ENCODE data around the gene MAB21L1.

MAB21L1 gene

DNA sequence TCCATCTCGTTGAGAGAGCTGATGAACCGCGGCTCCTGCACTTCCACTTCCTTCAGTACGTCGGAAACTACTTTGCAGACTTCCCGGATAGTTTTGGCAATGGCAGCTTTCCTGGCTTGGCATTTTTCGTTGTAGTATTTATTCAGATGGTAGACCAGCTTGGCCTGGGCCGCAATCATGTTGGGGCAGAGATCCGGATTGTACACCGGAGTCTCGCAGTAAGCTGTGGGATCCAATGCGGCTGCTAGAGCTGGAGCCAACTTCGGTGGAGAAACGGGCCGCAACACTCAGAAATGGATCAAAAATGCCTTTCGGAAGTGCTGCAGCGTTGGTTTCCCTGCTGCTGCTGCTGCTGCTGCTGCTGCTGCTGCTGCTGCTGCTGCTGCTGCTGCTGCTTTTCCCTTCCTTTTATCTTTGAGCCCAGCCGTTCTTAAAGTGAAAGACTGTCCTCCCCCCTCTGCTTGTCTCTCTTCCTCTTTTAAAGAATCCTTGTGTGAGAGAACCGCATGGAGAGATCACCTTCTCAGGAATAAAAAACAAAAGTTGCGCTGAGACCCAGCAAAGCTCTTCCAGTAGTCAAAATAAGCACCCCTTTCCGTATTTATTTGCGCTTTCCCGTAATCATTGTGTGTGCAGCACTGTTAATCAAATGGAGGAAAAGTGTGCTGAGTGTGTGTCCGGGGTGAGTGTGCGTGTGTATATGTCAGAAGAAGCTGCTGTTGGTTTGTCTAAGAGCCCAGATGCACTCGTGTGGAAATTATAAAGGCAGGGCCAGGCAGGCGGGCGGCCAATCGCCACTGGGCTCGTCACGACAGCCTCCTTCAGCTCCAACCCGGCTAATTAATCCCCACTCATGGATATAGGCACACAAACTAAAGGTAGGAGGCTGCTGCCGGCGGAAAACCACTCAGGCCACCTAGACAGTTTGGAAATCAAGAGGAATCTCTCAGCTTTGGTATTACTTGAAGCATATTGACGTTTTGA is at the start of gene MAB21L1:
TSS of gene MAB21L1 (minus strand) at position 730 of the 984 bp plus-strand sequence. CDS start at position 179, 551 bp downstream.
- peak; percentile 14 for DNase-seq

DNA sequence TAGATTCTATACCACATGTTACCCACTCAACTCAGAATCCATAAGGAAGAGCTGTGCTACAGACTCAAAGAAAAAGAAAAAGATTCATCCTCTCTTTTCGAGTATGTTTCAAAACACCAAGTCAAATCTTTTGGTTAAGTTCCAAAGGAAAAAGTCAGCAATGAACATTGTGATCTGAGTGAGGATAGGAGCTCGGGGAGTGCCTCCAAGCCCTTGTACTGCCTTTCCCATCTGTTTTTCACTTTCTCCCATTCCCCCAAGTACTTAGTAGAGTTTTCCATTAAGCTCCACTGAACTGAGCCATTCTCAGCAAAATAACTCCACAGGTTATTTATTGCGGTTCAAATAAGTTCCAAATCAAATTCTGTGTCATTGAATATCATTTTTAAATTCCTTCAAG is 47.7 kb upstream of the MAB21L1 start:
- no peak for DNase-seq

DNA sequence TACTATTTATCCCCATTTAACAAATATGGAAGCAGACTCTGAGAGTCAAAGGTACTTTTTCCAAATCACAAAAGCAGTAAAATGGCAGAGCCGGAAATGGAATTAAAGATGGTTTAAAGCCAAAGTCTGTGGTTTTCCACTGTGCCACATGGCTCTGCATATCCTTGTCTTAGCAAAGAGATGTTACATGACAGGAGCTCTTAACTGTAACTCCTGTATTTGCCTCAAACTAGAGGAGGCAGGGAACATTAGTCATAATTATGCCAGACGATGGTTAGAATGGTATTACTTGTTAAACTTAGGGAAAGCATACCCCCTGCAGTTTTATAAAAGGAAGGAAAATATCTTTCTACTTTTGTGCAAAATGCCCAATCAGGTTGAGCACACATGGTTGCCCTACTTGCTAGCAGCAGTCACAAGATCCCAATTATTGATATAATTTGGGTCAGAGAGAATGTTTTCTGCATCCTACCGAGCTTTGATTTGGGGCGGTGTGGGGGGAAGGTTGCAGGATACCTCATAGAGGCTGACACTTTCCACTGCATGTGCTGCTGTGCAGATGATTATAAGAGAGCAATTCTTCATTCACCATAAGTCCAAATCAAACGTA is 42.0 kb upstream of the MAB21L1 start:
- no peak for DNase-seq

DNA sequence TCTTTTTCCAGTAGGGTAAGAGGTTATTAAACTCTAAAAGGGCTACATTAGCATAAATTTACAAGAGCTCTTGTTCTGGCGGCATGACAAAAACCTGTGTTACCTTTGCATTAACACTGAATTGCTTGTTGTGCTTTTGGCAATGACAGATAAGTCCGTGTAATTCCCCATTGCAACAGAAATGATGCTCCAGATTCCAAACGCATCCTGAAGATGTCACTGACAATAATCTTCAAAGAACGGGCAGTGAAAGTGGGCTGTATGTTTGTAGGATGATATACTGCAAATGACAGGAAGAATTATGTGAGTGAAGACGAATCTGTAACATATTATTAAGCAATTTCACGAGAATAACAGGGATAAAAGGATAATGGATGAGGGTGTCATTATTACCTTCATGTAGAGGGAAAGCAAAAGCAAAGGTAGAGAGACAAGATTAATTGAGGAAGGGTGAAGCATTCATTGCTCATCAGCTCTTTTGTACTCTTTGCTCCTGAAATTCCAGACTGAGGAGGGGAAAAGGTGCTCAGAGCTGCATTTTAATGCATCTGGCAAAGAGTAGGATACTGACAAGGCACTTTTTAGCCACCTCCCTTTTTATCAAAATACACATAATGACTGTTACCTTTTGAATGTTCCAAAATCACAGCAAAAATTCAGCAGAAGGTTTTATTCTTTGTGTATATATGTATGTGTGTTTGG is 38.5 kb upstream of the MAB21L1 start:
- no peak for DNase-seq

DNA sequence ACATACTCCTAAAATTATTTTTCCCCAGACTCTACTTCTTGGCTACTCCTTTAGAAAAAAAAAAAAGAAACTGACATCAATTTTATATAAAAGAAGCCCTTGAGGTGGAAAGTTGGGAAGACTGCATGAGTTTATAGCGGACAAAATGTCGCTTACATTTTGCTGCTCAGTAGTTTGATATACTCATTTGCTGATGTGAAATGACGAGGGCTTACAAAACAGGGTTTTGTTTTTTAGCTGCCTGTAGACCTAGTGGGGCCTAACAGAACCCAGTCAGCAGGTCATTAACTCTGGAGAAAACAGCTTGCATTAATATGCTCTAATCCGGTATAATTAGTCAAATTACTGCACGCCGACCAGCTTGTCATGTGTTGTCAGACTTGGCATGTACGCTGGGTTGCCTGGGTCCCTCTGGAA is 37.6 kb upstream of the MAB21L1 start:
- no peak for DNase-seq

DNA sequence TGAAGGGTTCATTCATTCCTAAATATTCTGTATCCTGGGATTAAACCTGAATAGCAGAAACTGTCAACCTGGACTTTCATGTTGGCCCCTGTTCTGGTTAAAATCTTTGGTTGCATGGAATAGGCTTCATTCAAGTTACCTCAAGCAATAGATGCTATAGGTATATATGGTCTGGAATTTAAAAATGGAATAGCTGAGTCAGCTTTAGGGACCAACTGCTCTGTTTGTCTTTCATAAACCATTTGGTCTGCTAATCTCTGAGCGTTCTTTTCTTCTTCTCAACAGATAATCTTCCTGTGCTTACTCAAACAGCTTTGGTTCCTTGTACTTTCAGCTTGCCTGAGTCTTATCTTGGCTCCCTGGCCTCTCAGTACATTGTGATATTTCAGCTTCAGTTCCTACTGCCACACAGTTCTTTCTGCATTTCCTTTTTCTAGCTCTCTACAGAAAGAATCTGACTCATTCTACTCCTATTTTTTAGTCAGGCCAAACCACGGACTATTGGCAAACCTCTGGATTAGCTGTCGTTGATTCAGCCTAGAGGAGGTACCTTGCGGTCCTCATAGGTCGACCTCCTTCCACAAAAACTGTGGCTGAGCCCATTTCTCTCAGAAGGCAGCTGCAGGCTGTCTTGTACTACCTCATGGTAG is 35.9 kb upstream of the MAB21L1 start:
- DNase-seq = no peak

DNA sequence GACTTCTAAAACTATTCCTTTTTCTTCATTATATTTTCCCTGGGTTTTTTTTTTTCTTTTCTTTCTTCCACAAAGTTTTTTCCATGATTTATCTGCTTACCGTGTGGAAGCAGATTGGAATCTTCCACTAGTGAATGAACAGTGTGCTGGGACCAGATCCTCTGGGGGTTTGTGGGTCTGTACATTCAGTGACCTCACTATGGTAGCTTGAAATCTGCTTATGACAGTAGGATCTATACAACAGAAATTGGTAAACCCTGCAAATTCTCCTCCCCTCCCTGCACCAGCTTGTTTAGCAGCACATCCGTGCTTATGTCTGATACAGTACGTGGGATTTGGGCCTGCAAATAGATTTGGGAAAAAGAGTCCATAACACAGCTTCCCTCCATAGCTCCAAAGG is 26.0 kb upstream of the MAB21L1 start:
- no peak for DNase-seq

DNA sequence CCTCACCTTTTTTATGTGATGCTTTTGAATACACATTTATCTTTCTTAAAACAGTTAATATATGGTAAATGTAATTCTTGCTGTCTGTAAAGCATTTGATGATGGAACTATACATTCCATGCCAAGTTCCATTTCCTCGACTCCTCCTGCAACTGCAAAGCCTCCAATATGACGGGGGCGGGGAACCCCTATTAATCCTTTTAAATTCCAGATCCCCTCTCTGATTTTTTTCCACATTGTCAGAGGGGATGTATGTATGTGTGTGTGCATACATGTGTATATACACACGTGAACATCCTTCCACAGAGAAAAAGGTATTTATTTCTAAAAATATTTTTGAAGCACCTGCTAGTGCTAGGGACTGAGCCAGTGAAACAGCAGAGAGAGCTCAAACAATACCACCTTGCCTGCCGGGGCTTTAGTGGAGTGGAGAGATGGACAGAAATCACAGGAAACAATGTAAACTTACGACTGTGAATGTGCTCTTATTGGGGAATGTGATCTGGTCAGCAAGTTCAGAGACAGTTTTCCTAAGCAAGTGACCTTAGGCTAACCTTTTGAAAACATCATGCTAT is 25.3 kb upstream of the MAB21L1 start:
- DNase-seq = no peak

DNA sequence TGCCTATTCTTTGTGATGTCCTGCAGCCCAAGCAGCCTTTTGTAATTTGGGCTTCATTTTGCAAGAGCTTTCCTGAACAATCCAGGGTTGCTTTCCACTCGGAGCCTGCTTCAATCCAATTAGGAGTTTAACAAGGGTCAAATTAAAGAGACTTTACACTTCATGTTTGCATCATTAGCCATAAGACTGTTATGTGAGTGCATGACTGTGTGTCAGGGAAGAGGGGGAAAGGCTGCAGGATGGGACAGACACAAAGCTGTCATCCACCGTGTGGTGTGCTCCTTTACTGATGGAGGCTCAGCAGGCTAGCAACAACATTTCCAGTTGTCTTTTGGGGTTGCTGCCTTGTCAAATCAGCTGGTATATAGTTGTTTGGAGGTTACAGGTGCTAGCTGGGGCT is 23.7 kb upstream of the MAB21L1 start:
- no peak for DNase-seq

DNA sequence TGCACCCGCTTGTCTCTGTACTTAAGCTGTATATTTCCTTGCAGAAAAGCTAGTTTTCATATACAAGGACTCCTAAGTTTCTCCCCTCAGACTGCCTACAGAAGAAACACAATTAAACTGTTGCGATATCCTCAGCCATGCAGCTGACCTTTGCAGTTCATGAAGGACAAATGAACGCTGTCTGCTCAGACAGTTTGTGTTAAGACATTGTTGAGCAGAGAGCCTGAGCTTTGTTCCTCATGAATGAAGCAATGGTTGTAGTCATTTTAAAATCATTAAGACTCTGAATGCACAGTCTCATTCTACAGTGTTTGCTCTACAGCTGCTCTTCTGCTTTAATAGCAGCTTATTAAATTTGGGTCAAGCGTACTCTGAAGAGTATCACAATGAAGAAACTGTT is 23.2 kb upstream of the MAB21L1 start:
- DNase-seq = no peak

DNA sequence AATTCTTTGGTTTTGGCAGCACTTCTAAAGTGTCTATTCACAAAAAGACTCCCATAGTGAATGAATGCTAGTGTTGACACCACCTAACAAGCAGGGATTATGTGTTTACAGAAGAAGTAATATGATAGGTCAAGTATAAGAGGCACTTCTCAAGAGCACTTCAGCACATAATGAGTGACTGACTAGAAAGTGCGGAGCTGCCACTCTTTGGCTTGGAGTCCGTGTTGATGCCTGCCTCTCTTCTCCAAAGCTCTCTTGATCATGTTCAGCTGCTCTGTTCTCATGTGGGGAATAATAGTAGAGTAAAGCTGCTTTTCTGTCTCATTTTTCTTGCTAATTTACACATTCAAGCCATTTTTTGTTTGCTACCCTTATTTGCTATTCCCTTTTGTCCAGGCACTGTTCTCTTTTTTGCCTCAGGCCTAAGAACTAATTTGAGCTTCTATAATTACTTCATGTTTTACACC is 22.7 kb upstream of the MAB21L1 start:
- no peak for DNase-seq

DNA sequence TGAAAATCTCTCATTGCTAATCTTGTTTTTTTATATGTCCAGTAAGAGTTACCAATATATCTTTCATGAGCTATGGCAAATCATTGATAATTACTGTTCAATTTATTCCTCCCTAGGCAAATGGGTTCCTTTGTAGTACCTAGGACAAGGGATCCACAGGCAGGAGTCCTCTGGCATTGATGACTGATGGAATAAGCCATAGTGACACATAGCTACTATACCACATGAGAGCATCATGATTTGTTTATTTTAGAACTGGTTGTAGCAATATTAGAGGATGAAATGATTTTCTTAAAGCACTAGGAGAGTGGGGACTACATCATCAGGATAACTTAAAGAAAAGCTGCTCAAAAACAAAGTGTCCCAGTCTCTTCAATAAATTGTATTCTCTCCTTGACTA is 21.7 kb upstream of the MAB21L1 start:
- DNase-seq = no peak

DNA sequence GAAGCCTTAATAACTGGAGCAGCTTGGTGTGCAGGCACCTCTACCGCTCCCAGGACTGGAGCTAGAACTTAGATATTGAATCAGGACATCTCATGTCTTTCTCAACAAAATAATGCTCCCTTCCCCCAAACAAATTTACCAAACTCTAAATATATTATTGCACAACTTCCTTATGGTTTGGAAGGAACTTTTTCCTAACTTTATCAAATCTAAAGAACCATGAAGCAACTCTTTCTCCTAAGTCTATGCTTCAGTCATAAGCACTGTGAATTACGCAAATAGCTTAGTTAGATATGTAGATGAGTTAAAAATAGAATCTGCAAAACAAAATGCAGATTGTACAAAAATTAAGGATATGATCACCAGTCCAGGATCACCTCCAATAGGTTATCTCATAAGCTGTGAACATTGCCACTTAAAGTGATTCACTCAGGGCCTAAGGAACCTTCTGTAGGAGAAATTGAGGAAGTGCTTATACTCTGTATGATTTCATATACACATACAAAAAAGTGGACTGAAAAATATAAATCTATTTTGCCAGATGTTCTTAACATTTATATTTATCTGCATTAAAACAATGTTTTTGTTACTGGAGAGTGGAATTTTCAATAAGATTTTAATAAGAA is 20.4 kb upstream of the MAB21L1 start:
- DNase-seq = no peak

DNA sequence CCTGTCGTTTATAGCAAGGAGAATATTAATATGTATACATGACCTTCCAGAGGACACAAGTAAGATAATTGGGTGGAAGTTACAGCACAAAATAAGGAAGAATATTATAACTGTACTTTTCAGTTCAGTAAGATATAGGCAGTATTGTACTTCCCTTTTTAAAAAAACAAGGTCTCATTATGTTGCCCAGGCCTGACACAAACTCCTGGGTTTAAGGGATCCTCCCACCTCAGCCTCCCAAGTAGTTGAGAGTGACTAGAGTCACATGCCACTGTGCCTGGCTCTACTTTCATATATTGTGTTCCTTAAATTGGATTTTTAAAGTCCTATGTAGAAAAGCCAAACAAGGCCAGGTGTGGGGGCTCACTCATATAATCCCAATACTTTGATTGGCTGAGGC is 19.5 kb upstream of the MAB21L1 start:
- no peak for DNase-seq

DNA sequence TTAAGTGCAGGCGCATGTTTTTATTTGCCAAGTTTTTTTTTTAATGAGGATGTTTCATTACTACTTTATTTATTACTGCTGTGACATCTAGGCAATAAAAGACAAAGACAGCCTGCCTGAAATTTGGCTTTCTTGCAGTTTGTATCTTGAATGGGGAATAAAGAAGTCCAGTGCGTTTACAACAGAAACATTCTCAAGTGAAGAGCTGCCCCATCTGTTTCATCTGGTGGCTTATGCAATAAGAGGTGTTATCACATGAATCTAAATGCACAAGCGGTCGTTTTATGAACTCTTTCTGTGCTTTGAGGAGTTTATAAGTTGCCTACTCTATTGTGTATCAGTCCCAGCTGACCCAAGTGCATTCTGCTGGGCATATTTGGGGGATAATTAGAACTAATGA is 12.6 kb upstream of the MAB21L1 start:
- no peak for DNase-seq

DNA sequence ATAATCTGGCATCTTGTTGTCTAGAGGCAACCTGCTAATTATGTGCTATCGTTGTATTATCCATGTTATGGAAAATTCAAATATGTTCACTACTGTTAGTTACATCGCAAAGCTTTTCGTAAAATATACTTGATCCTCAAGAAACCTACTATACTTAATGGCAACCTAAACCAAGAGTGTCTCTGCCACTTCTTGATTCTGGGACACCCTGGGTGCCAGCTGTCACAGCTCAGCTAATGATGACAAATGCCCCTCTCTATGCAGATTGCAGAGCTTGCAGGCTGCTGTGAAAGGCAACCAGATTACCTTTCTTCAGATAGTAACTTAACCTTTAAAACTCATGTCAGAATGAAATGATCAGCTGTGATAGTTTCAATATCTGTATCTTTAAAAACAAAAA is 8.9 kb upstream of the MAB21L1 start:
- DNase-seq = no peak

DNA sequence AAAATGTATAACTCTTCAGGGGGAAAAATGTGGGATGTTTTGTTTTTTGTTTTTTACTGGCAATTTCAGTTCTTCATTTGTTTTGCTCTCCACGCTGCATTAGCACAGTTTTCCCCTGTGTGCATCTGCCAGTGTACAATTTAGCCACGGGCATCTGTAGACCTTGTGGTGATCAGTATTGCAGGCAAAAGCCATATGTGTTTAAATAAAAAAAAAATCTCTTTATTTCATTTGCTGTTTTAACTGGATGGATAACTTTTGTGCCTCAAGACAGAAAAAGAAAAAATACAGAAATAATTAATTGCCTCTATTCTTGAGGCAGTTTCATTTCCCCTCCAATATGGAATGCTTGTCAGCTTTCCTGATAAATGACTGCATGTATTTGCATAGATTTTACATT is 7.9 kb upstream of the MAB21L1 start:
- no peak for DNase-seq

DNA sequence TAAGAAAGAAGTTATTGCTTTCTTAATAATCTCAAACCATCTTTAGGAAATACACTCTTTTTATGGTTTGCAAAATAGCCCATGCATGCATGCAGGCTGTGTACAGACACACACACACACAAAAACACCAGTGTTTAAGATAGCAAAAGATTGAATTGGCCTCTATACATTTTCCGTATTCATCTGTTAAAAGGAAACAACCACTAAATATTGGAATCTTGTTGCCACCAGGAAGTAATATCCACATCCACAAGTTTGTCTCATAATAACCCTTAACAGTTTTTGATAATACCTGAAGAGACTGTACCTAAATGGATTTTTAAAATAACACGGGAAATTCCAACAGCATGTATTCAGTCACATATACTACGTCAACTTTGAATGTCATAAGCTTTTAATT is 7.3 kb upstream of the MAB21L1 start:
- DNase-seq = no peak

DNA sequence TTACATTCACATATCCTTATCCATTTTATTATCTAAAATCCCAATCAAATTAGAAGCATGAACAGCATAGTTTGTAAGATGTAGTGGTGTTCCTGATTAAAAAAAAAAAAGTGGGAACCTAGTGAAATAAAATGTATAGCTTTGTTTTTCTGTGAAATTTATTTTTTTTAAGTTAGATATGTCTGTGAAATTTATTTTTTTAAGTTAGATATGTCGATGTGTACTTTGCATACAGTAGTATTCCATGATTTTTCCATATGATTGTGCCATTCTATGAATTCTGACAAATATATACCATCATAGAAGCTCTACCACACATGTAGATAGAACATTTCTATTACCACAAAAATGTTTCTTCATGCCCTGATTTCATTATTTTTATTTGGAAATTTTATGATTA is 6.0 kb upstream of the MAB21L1 start:
- no peak for DNase-seq

DNA sequence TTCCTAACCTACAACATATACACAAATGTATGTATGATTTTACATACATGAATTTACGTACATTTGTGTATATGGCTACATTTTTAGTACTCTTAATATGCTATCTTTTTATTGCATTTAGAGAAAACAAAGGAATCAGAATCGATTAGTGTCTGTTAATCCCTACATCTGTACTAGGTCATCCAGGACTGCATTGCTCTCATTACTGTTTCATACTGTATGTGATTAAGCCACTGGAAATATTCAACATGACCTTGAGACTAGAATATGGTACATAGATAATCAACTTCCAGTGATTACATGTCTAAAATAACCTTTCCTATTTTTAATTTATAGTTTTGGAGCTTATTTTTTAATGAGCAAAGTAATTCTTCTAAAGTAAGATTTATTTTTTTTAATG is 5.3 kb upstream of the MAB21L1 start:
- no peak for DNase-seq

DNA sequence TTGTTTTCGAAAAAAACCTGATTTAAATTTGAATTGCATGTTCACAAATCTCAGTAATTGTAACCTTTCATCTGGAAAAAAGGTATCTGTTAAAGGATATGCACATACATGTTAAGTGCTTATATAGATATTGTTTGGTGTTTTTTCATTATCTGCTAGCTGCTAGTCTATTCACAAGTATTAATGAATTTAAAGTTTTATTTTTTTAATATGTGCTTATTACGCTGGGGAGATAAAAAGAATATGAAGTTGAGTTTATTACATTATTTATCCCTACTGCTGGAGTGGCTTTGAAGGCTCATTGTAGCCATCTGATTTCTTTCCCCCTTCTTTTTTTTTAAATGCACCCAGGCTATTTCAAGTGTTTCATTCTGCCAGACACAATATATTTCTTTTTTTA is 3.9 kb upstream of the MAB21L1 start:
- no peak for DNase-seq

DNA sequence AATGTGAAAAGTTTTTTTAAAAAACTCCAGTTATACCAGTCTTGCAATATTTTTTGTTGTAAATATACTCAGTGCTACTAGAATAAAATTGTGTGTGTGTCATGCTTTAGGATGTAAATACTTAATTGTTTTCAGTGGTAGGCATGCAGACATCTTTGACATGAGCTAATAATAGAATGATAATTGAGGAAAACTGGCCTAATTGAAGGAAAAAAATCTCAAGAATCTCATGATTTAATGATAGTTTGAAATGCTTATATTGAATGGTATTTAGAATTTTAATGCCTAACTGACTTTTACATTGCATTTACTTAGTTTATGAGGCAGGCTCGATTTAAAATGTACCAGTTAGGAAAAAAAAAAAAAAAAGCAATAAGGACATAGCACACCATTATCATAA is 3.2 kb upstream of the MAB21L1 start:
- DNase-seq = no peak

All from activated CD4-positive, alpha-beta T cell treated with anti-CD3 and anti-CD28 coated beads for 48 hours (primary cell).